HG03045 (cell line): Measurements from ENCODE around the gene PRL.

ENCODE experiments used
- ATAC-seq: cut with Tn5 transposase; IDR thresholded peaks from one replicate; pipeline ENCODE4 v1.9.1; 2021; ENCODE audit warnings: mild to moderate bottlenecking, moderate library complexity; ENCODE audit not compliant: unreplicated experiment

Gene PRL

DNA sequence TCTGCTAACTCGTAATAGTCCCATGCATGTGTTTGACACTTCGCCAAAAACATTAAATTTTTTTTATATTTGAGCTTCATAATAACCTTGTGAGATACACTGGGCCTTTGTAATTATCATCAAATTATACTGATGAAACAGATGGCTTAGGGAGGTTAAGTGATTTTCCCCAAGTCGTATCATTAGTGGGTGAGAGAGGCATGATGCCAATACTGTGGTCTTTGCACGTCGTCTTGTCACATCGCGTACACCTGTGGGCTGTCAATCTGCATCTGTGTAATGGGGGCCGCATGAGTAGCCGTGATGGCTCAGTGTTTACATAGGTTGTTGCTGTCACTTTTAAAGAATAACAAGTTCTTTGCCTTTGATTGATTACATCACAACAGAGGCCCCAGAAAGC is 1.7 kb downstream of the PRL start:
- no peak for ATAC-seq

GRCh38 chr6:22294301-22294700 is 2.5 kb downstream of the PRL start:
- no peak for ATAC-seq

DNA sequence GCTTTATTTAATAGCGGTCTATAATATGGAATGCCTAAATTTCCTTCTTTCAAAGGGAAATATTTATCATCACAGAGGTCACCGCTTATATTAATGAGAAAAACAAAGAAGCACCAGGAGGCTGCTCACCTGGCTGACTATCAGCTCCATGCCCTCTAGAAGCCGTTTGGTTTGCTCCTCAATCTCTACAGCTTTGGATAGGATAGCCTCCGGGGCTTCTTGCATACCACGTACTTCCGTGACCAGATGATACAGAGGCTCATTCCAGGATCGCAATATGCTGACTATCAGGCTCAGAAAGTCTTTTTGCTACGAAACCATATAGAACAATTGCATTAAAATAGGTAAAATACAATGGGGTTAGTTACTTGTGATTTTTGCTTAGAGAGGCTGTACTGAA is 6.8 kb downstream of the PRL start:
- no peak for ATAC-seq

DNA sequence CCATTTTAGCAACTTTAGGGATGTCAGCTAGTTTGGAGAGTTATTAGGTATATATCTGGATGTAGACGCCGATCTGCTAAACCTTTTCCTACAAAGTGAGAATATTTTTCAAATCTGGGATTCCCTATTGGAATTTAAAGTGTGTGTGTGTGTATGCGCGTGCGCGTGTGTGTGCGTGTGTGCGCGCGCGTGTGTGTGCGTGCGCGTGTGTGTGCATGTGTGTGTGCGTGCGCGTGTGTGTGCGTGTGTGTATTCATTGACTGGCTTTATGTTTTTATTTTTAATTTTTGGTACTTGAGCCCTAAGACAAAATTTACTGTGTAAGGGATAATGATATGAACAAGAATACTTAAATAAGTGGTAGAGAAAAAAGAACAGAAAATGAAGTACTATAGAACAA is 8.1 kb downstream of the PRL start:
- no peak for ATAC-seq

DNA sequence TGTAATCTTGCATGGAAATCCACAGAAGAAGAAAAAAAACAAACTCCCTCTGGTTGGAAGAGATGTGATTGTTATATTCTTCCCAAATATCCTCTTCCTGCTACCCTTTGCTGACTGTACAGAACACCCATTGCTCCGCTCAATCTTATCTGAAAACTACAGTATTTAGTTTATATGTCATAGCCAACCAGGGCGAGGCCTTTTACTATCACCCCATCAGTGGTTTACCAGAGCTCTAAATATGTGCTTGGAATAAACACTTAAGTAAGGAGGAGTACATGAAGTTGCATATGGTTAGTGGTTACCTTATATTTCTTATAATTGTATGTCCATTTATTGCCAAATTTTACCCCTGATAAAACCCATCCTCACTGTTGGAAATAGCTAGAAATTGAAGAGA is 12.2 kb downstream of the PRL start:
- ATAC-seq: no peak

DNA sequence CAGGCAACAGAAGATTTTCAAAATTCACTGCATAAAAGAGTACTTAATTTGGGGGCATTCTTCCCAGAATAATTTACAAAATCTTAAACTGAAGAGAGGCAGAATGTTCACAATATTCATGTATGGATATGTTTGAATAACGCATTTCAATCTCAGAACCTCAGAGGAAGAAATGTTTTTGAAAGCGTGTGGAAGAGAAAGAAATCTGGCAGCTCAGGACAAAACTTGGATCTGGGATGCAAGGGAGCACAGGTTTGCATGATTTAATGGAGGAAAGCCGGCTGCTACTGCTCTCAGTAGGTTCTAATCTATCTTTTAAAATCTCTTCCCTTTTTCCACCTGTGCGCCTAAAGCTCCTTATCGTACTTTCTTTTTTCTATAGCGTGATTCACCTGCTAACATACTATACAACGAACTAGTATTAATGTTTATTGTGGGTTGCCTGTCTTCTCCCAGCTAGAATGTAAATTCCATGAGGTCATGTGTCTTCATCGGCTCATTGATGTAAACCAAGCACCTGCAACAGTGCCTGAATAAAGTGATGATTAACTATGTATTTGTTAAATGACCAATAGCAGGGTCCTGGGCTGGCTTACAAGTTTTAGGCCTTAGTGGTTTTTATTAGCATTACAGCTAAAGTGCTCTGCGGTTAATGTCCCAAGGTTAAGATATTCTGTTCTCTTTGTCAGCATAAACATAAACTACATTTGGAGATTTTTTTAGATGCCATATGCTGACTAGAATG is 15.3 kb downstream of the PRL start:
- no peak for ATAC-seq

DNA sequence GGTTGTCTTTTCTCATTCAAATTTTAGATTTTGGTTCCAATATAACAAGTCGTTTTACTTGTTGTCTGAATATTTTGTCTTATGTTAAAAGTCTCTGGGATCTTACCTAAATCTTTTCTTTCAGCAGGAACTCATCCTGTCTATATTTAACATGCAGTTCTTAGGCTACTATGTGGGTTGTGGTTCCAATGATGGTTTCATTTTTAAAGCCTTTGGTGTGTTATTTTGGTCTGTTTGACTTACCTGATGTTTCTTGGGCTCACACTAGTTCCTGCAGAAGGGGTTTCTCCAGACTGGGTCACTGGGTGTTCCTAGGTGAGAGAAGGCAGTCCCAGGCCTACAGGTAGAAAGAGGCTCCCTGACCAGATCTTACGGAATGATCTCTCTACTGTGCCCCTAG is 17.4 kb downstream of the PRL start:
- no peak for ATAC-seq

DNA sequence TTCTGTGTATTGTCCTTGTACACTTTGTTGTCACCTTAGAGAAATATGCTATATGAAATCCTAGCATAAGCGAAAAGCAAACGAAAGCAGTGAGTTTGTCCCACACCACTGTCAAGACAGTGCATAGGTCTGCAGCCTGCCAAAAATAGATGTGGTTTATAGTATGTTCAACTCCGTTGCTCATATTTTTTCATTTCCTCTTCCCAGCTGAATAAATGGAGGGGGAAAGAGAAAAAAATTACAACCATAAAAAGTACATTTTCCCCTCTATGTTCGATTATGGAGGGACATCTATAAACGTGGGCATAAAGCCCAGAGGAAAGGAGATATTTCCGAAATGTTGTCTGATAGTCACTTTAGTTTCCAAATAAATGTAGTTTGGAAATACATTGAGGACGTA is 25.8 kb downstream of the PRL start:
- ATAC-seq: no peak

DNA sequence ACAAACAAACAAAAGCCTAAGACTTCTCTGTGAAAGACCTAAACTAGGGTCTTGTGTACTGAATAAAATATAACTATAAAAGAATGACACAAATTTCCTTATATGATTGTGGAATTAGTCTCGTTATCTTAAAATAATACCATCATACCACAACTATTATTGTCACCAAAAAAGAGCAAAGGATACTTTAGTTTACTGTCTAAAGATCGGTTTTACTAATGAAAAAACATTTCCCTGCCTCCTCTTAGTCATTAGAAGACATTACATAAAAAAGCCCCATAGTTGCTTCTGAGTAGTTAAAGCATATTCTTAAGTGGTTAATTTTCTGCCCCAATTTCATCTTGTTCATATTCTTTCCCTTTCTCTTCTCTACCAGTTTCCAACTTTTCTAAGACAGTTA is 33.1 kb downstream of the PRL start:
- no peak for ATAC-seq

GRCh38 chr6:22254886-22255285 is 42.0 kb downstream of the PRL start:
- no peak for ATAC-seq

DNA sequence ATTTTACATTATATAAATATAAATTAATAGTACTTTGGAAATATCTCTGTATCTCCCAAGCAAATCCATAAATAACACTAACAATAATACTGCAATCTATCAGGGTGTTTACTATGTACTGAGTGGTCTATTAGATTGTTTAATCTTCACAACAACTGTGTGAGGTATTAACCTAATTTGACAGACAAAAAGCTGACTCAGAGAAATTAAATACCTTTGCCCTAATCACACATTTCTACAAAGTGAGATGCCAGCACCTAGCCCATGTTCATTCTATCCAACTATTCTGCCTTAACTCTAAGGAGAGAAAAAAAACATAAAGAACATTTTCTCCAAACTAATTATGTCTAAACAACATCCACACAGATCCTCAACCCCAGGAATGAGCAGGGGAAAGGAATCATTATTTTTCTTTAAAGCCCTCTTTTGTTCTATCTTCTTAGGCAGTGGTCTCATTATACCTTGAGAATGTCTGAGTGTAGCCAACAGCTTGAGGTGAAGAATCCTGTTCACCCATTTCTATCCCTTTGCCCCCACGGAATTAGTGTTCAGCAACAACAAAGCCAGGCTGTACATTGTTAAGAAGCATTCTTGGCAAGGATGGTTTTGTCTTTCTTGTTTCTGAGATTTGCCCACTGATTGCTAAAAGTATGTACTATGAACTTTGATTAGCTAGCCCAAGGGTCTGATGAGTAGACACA is 42.7 kb downstream of the PRL start:
- ATAC-seq: no peak

DNA sequence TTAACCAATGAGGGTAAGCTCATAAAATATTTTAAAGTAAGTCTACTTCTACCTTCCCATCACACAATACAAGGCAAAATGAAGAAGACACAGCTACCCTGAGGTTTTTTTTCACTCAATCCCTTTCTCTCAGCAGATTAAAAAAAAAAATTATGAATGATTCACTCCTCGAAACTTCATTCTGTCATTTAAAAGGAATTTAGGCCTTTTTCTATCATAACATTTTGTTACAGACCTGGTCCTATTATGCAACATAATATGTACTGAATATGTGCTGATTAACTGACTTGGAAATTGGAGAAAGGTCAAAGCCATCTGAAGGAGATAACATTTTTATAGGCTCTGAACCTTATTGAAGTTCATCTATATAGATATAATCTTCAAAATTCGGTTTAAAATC is 45.5 kb downstream of the PRL start:
- ATAC-seq: no peak

GRCh38 chr6:22250486-22250885 is 46.4 kb downstream of the PRL start:
- ATAC-seq: no peak

DNA sequence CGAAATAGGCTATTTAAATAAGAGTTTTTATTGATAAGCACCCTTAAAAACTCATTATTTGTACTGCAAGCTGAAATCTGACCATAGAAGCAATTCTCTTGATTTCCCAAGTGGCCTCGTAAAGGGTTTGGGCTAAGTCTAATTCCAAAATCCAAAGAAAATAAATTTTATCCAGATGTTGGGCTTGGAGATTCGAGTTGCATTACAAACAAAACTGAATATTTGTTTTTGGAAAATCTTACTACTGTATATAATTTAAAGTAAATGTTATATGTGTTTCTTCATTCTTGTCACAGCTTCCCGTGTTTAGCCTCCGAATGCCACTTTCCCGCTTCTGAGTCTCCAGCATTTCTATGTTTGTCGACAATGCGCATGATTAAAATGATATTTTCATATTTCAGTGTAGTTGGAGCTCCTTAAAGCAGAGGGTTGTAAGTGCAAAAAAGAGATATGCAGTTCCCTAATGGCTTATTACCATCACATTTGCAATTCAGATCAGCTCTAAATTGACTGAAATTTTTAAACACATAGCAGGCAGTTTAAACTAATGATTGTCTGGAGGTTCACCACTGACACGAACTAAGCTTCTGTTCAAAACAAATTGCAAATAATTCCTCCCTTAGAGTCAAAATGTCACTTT is 47.0 kb downstream of the PRL start:
- no peak for ATAC-seq

GRCh38 chr6:22248513-22249308 is 48.1 kb downstream of the PRL start:
- ATAC-seq: no peak

- no peak for ATAC-seq
These were observed 48.8 kb downstream of the PRL start for GRCh38 chr6:22247916-22248482.

- ATAC-seq: no peak
These were observed 56.8 kb downstream of the PRL start for GRCh38 chr6:22240025-22240424.

DNA sequence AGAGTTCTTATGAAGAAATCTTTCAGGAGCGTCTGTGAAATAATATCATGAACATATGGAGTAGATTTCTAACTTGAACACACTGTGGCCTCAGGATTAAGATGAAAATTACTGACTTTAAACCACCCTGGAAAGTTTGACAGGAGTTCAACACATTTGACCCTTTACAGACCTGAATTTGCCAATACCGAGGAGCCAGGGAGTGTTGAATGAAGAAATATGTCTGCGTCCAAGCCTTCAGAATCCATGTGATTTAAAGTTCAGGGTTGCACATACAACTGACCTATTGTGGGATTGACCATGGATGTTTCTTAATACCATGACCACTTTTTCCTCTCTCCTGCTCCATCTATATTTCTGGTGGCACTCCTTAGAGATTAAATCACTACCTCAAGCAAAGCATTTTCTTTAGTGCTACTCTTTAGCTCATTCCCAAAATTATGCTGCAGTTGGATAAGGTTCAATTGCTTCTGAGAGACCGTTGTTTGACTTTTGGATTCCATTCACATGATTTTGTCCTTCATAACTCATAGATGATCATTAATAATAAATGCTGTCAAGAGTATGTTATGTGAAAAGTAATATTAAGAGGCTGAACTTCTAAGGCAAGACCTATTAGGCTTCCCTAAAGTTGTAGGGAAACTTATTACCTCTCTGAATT is 57.4 kb downstream of the PRL start:
- no peak for ATAC-seq

GRCh38 chr6:22238861-22239260 is 58.0 kb downstream of the PRL start:
- ATAC-seq: no peak

DNA sequence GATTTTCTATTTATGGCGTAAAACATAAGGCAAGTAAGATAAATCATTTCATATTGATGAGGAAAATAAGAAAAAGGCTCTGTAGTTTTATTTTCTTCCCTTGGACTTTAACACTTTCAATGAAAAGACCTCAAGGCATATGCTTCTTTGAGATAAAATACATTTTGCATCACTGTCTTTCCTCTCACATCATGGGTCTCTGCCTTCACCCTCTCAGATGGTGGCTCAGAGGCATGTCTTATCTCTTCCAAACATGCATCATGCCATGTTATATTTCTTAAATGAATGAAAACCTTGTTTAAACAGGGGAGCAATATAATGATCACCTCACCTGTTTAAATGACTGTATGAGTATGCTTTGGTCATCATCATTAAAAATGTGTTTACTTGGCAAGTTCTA is 59.3 kb downstream of the PRL start:
- ATAC-seq: no peak
